Chondrocyte (in vitro differentiated cells): ENCODE data around the gene CITED2. TPM values are rescaled to one million over a fixed set of nuclear protein-coding genes. Genes with fewer than 3 reads are reported as not detected.

Experiments used
- DNase-seq: peaks from one replicate; pipeline ENCODE4 v3.0.0; 2021; ENCODE audit warnings: mixed read lengths, low spot score
- H3K27ac Mint-ChIP-seq: one replicate; pipeline ENCODE4 v1.8.0; 2021; ENCODE audit warnings: mild to moderate bottlenecking, moderate library complexity, mixed read lengths; ENCODE audit not compliant: unreplicated experiment
- H3K27me3 Mint-ChIP-seq: 2 replicates; pipeline ENCODE4 v1.8.0; 2021; ENCODE audit warnings: low read depth, mixed read lengths
- H3K36me3 Mint-ChIP-seq: 2 replicates; pipeline ENCODE4 v1.8.0; 2021; ENCODE audit warnings: low read depth, mixed read lengths
- H3K4me1 Mint-ChIP-seq: 2 replicates; pipeline ENCODE4 v1.8.0; 2021; ENCODE audit warnings: low read depth, mild to moderate bottlenecking, mixed read lengths
- H3K4me3 Mint-ChIP-seq: one replicate; pipeline ENCODE4 v1.8.0; 2021; ENCODE audit warnings: mild to moderate bottlenecking, moderate library complexity, mixed read lengths; ENCODE audit not compliant: unreplicated experiment
- H3K9me3 Mint-ChIP-seq: 2 replicates; pipeline ENCODE4 v1.8.0; 2021; ENCODE audit warnings: low read depth, mixed read lengths
- CTCF ChIP-seq: fragments of 200-600 bp; sonication (generic); IDR thresholded peaks from 2 replicates; pipeline ENCODE4 v1.5.0; 2021; ENCODE audit warnings: antibody characterized with exemption, mild to moderate bottlenecking, moderate library complexity
- total RNA-seq: library from RNA; stranded (reverse); gene quantifications from 3 replicates; pipeline ENCODE4 v1.2.1, GENCODE V29; 2021

CITED2 gene
- total RNA-seq, 1 donor from 2014 or later: 233 TPM

GRCh38 chr6:139355777-139356445 is 18.5 kb downstream of the CITED2 start:
- no peak for TF ChIP-seq CTCF
- Mint-ChIP-seq H3K36me3 (no peaks in the 10 kb centered on the region), H3K9me3 (peaks cover 11% of the 10 kb centered on the region)

GRCh38 chr6:139355172-139355571 is 19.3 kb downstream of the CITED2 start:
- no peaks in the 10 kb centered on the region for H3K4me1 Mint-ChIP-seq
- H3K27ac Mint-ChIP-seq: no peak overlapping the region
- no peak for DNase-seq
- H3K9me3 Mint-ChIP-seq: peaks cover 11% of the 10 kb centered on the region
- TF ChIP-seq CTCF: no peak
- H3K36me3 Mint-ChIP-seq: no peaks in the 10 kb centered on the region
- H3K4me3 Mint-ChIP-seq: no peak overlapping the region
- H3K27me3 Mint-ChIP-seq: no peaks in the 10 kb centered on the region

More at GRCh38 chr6:139355777-139356445, 18.5 kb downstream of the CITED2 start:
- no peak overlapping the region for H3K4me3 Mint-ChIP-seq
- H3K4me1 Mint-ChIP-seq: no peaks in the 10 kb centered on the region
- H3K27me3 Mint-ChIP-seq: no peaks in the 10 kb centered on the region
- DNase-seq: no peak
- H3K27ac Mint-ChIP-seq: no peak overlapping the region

GRCh38 chr6:139354189-139354588 is 20.3 kb downstream of the CITED2 start:
- H3K4me3 Mint-ChIP-seq: no peak overlapping the region

GRCh38 chr6:139349464-139350020 is 24.9 kb downstream of the CITED2 start:
- Mint-ChIP-seq H3K27ac (no peak overlapping the region), H3K4me1 (no peaks in the 10 kb centered on the region), H3K36me3 (no peaks in the 10 kb centered on the region), H3K4me3 (no peak overlapping the region), H3K9me3 (peaks cover 4% of the 10 kb centered on the region), H3K27me3 (no peaks in the 10 kb centered on the region)
- TF ChIP-seq CTCF: no peak
- no peak for DNase-seq

More at GRCh38 chr6:139354189-139354588, 20.3 kb downstream of the CITED2 start:
- TF ChIP-seq CTCF: no peak
- H3K27ac Mint-ChIP-seq: no peak overlapping the region
- no peaks in the 10 kb centered on the region for H3K4me1 Mint-ChIP-seq
- no peaks in the 10 kb centered on the region for H3K27me3 Mint-ChIP-seq
- no peaks in the 10 kb centered on the region for H3K36me3 Mint-ChIP-seq
- DNase-seq: no peak
- H3K9me3 Mint-ChIP-seq: peaks cover 11% of the 10 kb centered on the region

- DNase-seq: no peak
- no peak for TF ChIP-seq CTCF
- H3K27me3 Mint-ChIP-seq: no peaks in the 10 kb centered on the region
- H3K4me3 Mint-ChIP-seq: no peak overlapping the region
- H3K27ac Mint-ChIP-seq: no peak overlapping the region
- peaks cover 8% of the 10 kb centered on the region for H3K9me3 Mint-ChIP-seq
- H3K4me1 Mint-ChIP-seq: no peaks in the 10 kb centered on the region
- H3K36me3 Mint-ChIP-seq: no peaks in the 10 kb centered on the region
These were observed 28.1 kb downstream of the CITED2 start for GRCh38 chr6:139346392-139346791.
